HL-60 (cell line): Measurements from ENCODE around the gene TFAP2A.
A peak's percentile ranks its signal among the peaks of the same experiment; 100 is the strongest.

Experiments
- DNase-seq, 2 experiments: peaks; one replicate each; pipeline ENCODE4 v3.0.0-alpha.2; 2010 to 2020; ENCODE audit warnings: low read depth in 1 of 2, low spot score in 1 of 2
- H3K27ac ChIP-seq: fragments of 250-450 bp; sonication (Bioruptor Pico); replicated peaks from 2 replicates; pipeline ENCODE4 v1.5.1; 2020; ENCODE audit warnings: mild to moderate bottlenecking, moderate library complexity
- H3K27me3 ChIP-seq: fragments of 250-450 bp; sonication (Bioruptor Pico); 2 replicates; pipeline ENCODE4 v1.5.1; 2021; ENCODE audit warnings: mild to moderate bottlenecking, moderate library complexity; ENCODE audit not compliant: insufficient read depth, poor library complexity, severe bottlenecking
- H3K4me3 ChIP-seq: replicated peaks from 2 replicates; pipeline ENCODE4 v1.5.1; 2011; ENCODE audit warnings: mild to moderate bottlenecking, control low read depth, low read length; ENCODE audit not compliant: insufficient read depth
- CTCF ChIP-seq: IDR thresholded peaks from one replicate; pipeline ENCODE4 v1.5.1; 2011; ENCODE audit warnings: low read length, control low read depth, inconsistent platforms; ENCODE audit not compliant: insufficient read depth
- GABPA ChIP-seq: IDR thresholded peaks from 2 replicates; pipeline ENCODE4 v1.6.1; 2012; ENCODE audit warnings: low read depth
- POLR2AphosphoS5 ChIP-seq: IDR thresholded peaks from 2 replicates; pipeline ENCODE4 v1.6.1; 2012; ENCODE audit warnings: low read depth
- REST ChIP-seq: IDR thresholded peaks from 2 replicates; pipeline ENCODE4 v1.6.1; 2012; ENCODE audit warnings: low read depth; ENCODE audit not compliant: insufficient replicate concordance
- SPI1 ChIP-seq: IDR thresholded peaks from 2 replicates; pipeline ENCODE4 v1.6.1; 2012; ENCODE audit warnings: low read depth, mild to moderate bottlenecking, borderline replicate concordance

TFAP2A gene

GRCh38 chr6:10409233-10409721 is 5.6 kb downstream of the TFAP2A start:
- H3K27me3 ChIP-seq: peaks cover 13% of the 10 kb centered on the region
- TF ChIP-seq GABPA (no peak), CTCF (no peak), SPI1 (no peak), REST (no peak), POLR2AphosphoS5 (no peak)

GRCh38 chr6:10408457-10408856 is 6.4 kb downstream of the TFAP2A start:
- DNase-seq: no peak
- H3K27ac ChIP-seq: no peak overlapping the region
- H3K4me3 ChIP-seq: no peak overlapping the region
- TF ChIP-seq REST (no peak), SPI1 (no peak), POLR2AphosphoS5 (no peak), GABPA (no peak), CTCF (no peak)
- peaks cover 9% of the 10 kb centered on the region for H3K27me3 ChIP-seq

More at GRCh38 chr6:10409233-10409721, 5.6 kb downstream of the TFAP2A start:
- DNase-seq: no peak
- Histone ChIP-seq H3K27ac (no peak overlapping the region), H3K4me3 (no peak overlapping the region)

GRCh38 chr6:10407674-10408054 is 7.2 kb downstream of the TFAP2A start:
- Histone ChIP-seq H3K27me3 (peaks cover 3% of the 10 kb centered on the region), H3K27ac (peak overlapping the region; percentile 3), H3K4me3 (no peak overlapping the region)
- no peak for DNase-seq
- TF ChIP-seq GABPA (no peak), SPI1 (no peak), POLR2AphosphoS5 (no peak), REST (no peak), CTCF (no peak)
